ENCODE data around the gene RMND1. TPM values are rescaled to one million over a fixed set of nuclear protein-coding genes. Genes with fewer than 3 reads are reported as not detected.
"Not testable (repeated sequence)": the region's sequence is repeated elsewhere in the genome, so short reads cannot be mapped to it uniquely, and the experiment has no call there.

RMND1 gene
- total RNA-seq, 2 experiments from 2014 or later: 19.0 to 19.7 TPM

DNA sequence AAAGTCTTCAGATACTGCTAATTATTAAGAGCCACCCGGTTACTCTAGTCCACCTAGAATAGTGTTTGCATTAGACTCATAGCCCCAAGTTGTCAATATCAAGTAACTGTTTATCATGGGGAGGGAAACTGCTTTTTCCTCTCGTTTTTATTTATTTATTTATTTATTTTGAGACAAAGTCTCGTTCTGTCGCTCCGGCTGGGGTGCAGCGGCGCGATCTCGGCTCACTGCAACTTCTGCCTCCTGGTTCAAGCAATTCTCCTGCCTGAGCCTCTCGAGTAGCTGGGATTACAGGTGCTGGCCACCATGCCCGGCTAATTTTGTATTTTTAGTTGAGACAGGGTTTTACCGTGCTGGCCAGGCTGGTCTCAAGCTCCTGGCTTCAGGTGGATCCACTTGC lies 25.8 kb upstream of the RMND1 start:
- ChIA-PET CTCF (interaction anchor here (1.2 to 1.6 kb wide), 4 partner anchors 8 to 72 kb away, joined by 3 to 5 read pairs (median 3); no protein-coding TSS in a partner anchor), POLR2A (no interaction called here)
- H3K36me3 Mint-ChIP-seq (ENCODE audit: low read depth): no peaks in the 10 kb centered on the region
- intact Hi-C loops (cut with micrococcal nuclease): no loop called here
- no peaks in the 10 kb centered on the region for H3K9me3 Mint-ChIP-seq
- H3K27me3 Mint-ChIP-seq: no peaks in the 10 kb centered on the region
- H3K27ac Mint-ChIP-seq: no peak overlapping the region
- ATAC-seq (no peak), DNase-seq (no peak)
- TF ChIP-seq CTCF (IDR thresholded peaks at IDR 0.05): no peak
- peaks cover 16% of the 10 kb centered on the region for H3K4me1 Mint-ChIP-seq (ENCODE audit: low read depth)
- H3K4me3 Mint-ChIP-seq: no peak overlapping the region

DNA sequence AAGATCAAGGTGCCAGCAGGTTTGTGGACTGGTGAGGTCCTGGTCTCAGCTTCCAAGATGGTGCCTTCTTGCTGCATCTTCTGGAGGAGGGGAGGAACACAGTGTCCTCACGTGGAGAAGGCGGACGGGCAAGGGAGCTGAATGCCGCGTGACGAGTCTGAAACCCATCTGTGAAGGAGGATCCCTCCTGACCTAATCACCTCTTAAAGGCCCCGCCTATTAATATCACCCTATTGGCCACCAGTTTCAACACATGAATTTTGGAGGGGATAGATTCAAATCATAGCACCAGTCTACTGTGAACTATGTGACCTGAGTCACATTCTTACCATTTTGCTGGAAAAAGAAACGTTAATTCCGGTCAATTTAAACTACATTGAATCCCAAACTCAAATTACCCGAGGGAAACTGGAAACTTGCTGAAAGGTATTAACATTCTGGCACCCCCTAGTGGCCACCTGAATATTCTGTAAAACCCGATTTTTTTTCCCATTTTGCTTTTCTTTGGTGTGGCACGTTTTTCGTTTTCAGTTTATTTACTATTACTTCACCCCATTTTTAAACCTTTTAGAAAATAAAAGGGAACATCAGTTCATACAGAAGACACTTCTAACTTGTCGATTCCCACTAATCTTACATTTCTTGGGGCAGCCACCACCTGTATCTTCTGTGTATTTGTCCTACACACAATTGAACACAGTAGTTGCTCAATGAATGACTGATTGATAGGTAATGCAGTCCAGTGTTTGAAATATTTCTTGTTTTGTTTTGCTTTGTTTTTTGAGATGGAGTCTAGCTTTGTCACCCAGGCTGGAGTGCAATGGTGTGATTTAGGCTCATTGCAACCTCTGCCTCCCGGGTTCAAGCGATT lies 24.0 kb upstream of the RMND1 start:
- H3K9me3 Mint-ChIP-seq: no peaks in the 10 kb centered on the region
- peak; percentile 68 for DNase-seq
- peak; percentile 97 for TF ChIP-seq CTCF (IDR thresholded peaks at IDR 0.05)
- H3K36me3 Mint-ChIP-seq (ENCODE audit: low read depth): no peaks in the 10 kb centered on the region
- peak; percentile 49 for ATAC-seq
- ChIA-PET POLR2A (interaction anchor here (1.0 kb wide), 1 partner anchor 24 kb away, joined by 4 read pairs; the partner anchor contains the start of gene RMND1), CTCF (interaction anchor here (0.9 to 1.7 kb wide), 11 partner anchors 10 to 98 kb away, joined by 3 to 7 read pairs (median 4); no protein-coding TSS in a partner anchor)
- intact Hi-C loops (cut with micrococcal nuclease): no loop called here
- H3K27ac Mint-ChIP-seq: no peak overlapping the region
- H3K4me1 Mint-ChIP-seq (ENCODE audit: low read depth): peaks cover 8% of the 10 kb centered on the region
- peak overlapping the region; percentile 29 for H3K4me3 Mint-ChIP-seq
- no peaks in the 10 kb centered on the region for H3K27me3 Mint-ChIP-seq

- ATAC-seq: no peak
- CTCF ChIA-PET: interaction anchor here (1.2 kb wide), 1 partner anchor 31 kb away, joined by 3 read pairs; no protein-coding TSS in a partner anchor
These were observed 12.8 kb upstream of the RMND1 start for GRCh38 chr6:151464702-151465101.

DNA sequence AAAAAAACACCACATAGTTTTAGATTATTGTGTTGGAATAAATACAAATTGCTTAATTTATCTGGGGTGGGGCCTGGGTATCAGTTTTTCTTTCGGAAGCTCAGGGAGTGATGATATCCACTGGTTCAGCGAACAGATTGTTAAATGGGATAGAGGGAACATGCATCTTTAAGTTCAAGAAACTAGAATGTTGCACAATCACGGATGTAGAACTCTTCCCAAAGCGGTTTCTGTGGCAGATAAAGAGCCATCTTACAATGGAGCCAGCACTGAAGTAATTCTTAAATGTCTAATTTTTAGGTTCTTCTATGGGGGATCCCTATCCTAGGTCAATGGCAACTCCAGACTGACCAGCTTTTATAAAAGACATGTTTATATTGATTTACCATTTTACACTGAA lies 9.7 kb upstream of the RMND1 start:
- H3K36me3 Mint-ChIP-seq (ENCODE audit: low read depth): peaks cover 7% of the 10 kb centered on the region
- no peak overlapping the region for H3K27ac Mint-ChIP-seq
- ATAC-seq (no peak), DNase-seq (no peak)
- H3K27me3 Mint-ChIP-seq: no peaks in the 10 kb centered on the region
- no peaks in the 10 kb centered on the region for H3K9me3 Mint-ChIP-seq
- ChIA-PET POLR2A (no interaction called here), CTCF (no interaction called here)
- intact Hi-C loops (cut with micrococcal nuclease): no loop called here
- H3K4me3 Mint-ChIP-seq: no peak overlapping the region
- peaks cover 11% of the 10 kb centered on the region for H3K4me1 Mint-ChIP-seq (ENCODE audit: low read depth)
- TF ChIP-seq CTCF (IDR thresholded peaks at IDR 0.05): no peak

More at GRCh38 chr6:151464702-151465101, 12.8 kb upstream of the RMND1 start:
- Mint-ChIP-seq H3K27me3 (no peaks in the 10 kb centered on the region), H3K36me3 (ENCODE audit: low read depth) (peaks cover 7% of the 10 kb centered on the region), H3K4me1 (ENCODE audit: low read depth) (peaks cover 9% of the 10 kb centered on the region), H3K9me3 (no peaks in the 10 kb centered on the region), H3K27ac (no peak overlapping the region), H3K4me3 (no peak overlapping the region)
- TF ChIP-seq CTCF (IDR thresholded peaks at IDR 0.05): no peak
- no peak for DNase-seq
- POLR2A ChIA-PET: no interaction called here
- intact Hi-C loops (cut with micrococcal nuclease): no loop called here

GRCh38 chr6:151455751-151456398 lies 3.9 kb upstream of the RMND1 start:
- H3K9me3 Mint-ChIP-seq; H3K27me3 Mint-ChIP-seq; ATAC-seq; H3K27ac Mint-ChIP-seq; intact Hi-C loops (cut with micrococcal nuclease); H3K36me3 Mint-ChIP-seq (ENCODE audit: low read depth); CTCF ChIA-PET; DNase-seq; H3K4me3 Mint-ChIP-seq; POLR2A ChIA-PET: not testable (repeated sequence)
- H3K4me1 Mint-ChIP-seq (ENCODE audit: low read depth): peaks cover 20% of the 10 kb centered on the region

All from activated CD8-positive, alpha-beta T cell treated with anti-CD3 and anti-CD28 coated beads for 36 hours (primary cell).